Measurements from ENCODE around the gene TRA2A.

GRCh38 chr7:23487670-23488069, 44.1 kb downstream of the TRA2A start:
- no peak for TF ChIP-seq POLR2A (IDR thresholded peaks at IDR 0.05)
- TF ChIP-seq CTCF (IDR thresholded peaks at IDR 0.05), result no peak
